ENCODE measurements around the gene ANG. TPM values are rescaled to one million over a fixed set of nuclear protein-coding genes. Genes with fewer than 3 reads are reported as not detected.

Gene ANG
- total and polyA plus RNA-seq, 2 of the 8 experiments (the other 6 are each of a cell fraction or from before 2014, with no cell fraction given) = 2.2 to 4.6 TPM

- no peak overlapping the region for H3K9ac ChIP-seq (replicated peaks in 1 of 4; ENCODE audit: extremely low read depth in 1 of 4, low read depth in 3 of 4, low read length in 3 of 4)
- H3K56ac ChIP-seq (replicated peaks; ENCODE audit: insufficient read length, low read depth, low read length) = no peak overlapping the region
- no peak overlapping the region for H3K4ac ChIP-seq (replicated peaks; ENCODE audit: insufficient read length, low read depth, low read length)
- H3K4me2 ChIP-seq (ENCODE audit: insufficient read depth in 1 of 2, low read depth in 2 of 2, low read length in 2 of 2) = peak overlapping the region in 1 of 2 experiments; percentile 75; a peak in 2 of 4 replicates
- H2AK5ac ChIP-seq (ENCODE audit: low read depth, low read length) = no peak overlapping the region; the same call in 1 of the 2 replicates
- H3K4me3 ChIP-seq (ENCODE audit: extremely low read depth in 1 of 4, insufficient read depth in 2 of 4, low read depth in 3 of 4, low read length in 4 of 4) = no peak overlapping the region
- H3K4me1 ChIP-seq (replicated peaks in 1 of 4; ENCODE audit: control insufficient read depth in 3 of 4, insufficient read depth in 4 of 4, low read length in 3 of 4) = peaks cover 0 to 5% (median 1%) of the 10 kb centered on the region in 4 experiments; a peak in 4 of 7 replicates
- H3K79me1 ChIP-seq (ENCODE audit: low read depth, low read length) = no peaks in the 10 kb centered on the region
- H3K27me3 ChIP-seq (replicated peaks in 1 of 4; ENCODE audit: control insufficient read depth in 3 of 4, extremely low read depth in 1 of 4, insufficient read depth in 3 of 4, low read length in 3 of 4) = peaks cover 3 to 21% (median 12%) of the 10 kb centered on the region in 4 experiments; a peak in 6 of 7 replicates
- H3K23ac ChIP-seq (ENCODE audit: insufficient read length) = no peak overlapping the region
- POLR2A ChIA-PET (ENCODE audit: partially characterized antibody) = interaction anchor here (0.7 to 2.4 kb wide), 2 partner anchors 21 to 316 kb away, joined by 3 to 6 read pairs; partner anchors contain the start of gene PARP2
- 72% methylated on average over 6 of the region's 6 CpGs; no CpG with 5 or more reads in 1 of the 2 experiments for WGBS, 2 experiments (ENCODE audit: extremely low coverage in 1 of 2, insufficient coverage in 1 of 2, insufficient read length in 1 of 2, insufficient replicate concordance in 2 of 2, low coverage in 1 of 2, low lambda C conversion rate in 2 of 2, missing lambda C conversion rate in 1 of 2)
- DNase-seq (ENCODE audit: low read depth in 1 of 2, low spot score in 2 of 2) (peak in 1 of 2 experiments; percentile 14), FAIRE-seq (no peak)
- H2BK20ac ChIP-seq (ENCODE audit: low read length) = no peak overlapping the region
- no peak overlapping the region for H2BK5ac ChIP-seq (ENCODE audit: low read depth, low read length)
- no peak overlapping the region for H2BK15ac ChIP-seq (ENCODE audit: low read length)
- CTCF ChIA-PET (ENCODE audit: partially characterized antibody) = interaction anchor here (1.0 to 11.5 kb wide), 12 partner anchors 9 to 356 kb away, joined by 3 to 282 read pairs (median 7); partner anchors contain the start of genes ANG and RNASE4
- H3K9me3 ChIP-seq (ENCODE audit: insufficient read depth in 2 of 2, low read depth in 1 of 2, low read length in 1 of 2) = no peaks in the 10 kb centered on the region
- no peaks in the 10 kb centered on the region for H3K79me2 ChIP-seq (ENCODE audit: control insufficient read depth in 1 of 2, insufficient read depth in 2 of 2, low read length in 2 of 2)
- H4K20me1 ChIP-seq (replicated peaks in 1 of 2; ENCODE audit: control insufficient read depth in 1 of 2, insufficient read depth in 2 of 2, low read length in 2 of 2) = no peaks in the 10 kb centered on the region
- no peak overlapping the region for H3K27ac ChIP-seq (ENCODE audit: low read depth, low read length)
- H3K36me3 ChIP-seq (ENCODE audit: control insufficient read depth in 2 of 4, insufficient read depth in 4 of 4, low read length in 3 of 4) = no peaks in the 10 kb centered on the region
- no peak overlapping the region for H3K14ac ChIP-seq (ENCODE audit: insufficient read length)
- H2BK12ac ChIP-seq (ENCODE audit: low read depth, low read length) = no peak overlapping the region
- H2BK120ac ChIP-seq (replicated peaks; ENCODE audit: low read depth, low read length) = no peak overlapping the region
- H3K18ac ChIP-seq (ENCODE audit: extremely low read depth, low read length) = no peak overlapping the region
- H2AFZ ChIP-seq (ENCODE audit: low read length) = no peak overlapping the region
- no peak overlapping the region for H4K5ac ChIP-seq (ENCODE audit: insufficient read length, low read depth, low read length)
- H4K8ac ChIP-seq (ENCODE audit: extremely low read depth, insufficient read depth, low read length) = no peak overlapping the region
- peaks cover 8% of the 10 kb centered on the region for H3K23me2 ChIP-seq (ENCODE audit: low read depth, low read length)
- H4K91ac ChIP-seq (replicated peaks; ENCODE audit: insufficient read length, low read length) = no peak overlapping the region
- TF ChIP-seq YY1 (IDR thresholded peaks at IDR 0.05; ENCODE audit: low read depth, low read length) (no peak), EP300 (IDR thresholded peaks at IDR 0.05; ENCODE audit: borderline replicate concordance in 1 of 2, low read depth in 2 of 2, low read length in 2 of 2) (no peak), PHF8 (conservative IDR thresholded peaks at IDR 0.05; ENCODE audit: low read depth, low read length) (no peak), JUND (IDR thresholded peaks at IDR 0.05; ENCODE audit: low read length) (no peak), BRCA1 (IDR thresholded peaks at IDR 0.05; ENCODE audit: low read depth, low read length) (no peak), RNF2 (IDR thresholded peaks at IDR 0.05; ENCODE audit: borderline replicate concordance, low read depth, low read length, missing control alignments, poor library complexity, severe bottlenecking) (no peak), USF2 (IDR thresholded peaks at IDR 0.05; ENCODE audit: low read length) (no peak), SUZ12 (IDR thresholded peaks at IDR 0.05; ENCODE audit: low read length) (no peak), CTCF (IDR thresholded peaks at IDR 0.05; ENCODE audit: control extremely low read depth in 1 of 3, insufficient read depth in 1 of 3, low read depth in 1 of 3, low read length in 3 of 3) (no peak)
Observed at GRCh38 chr14:20659336-20659735, 29.2 kb upstream of the ANG start.
